GM23248 (cell line): Measurements from ENCODE around the gene NAV3.

ENCODE experiments used
- EZH2 ChIP-seq: fragments of 200-600 bp; sonication (generic); IDR thresholded peaks from 2 replicates; pipeline ENCODE4 v1.6.1; 2018; ENCODE audit warnings: antibody characterized with exemption, mild to moderate bottlenecking; ENCODE audit not compliant: insufficient read depth, poor library complexity, severe bottlenecking
- EZH2phosphoT487 ChIP-seq: fragments of 200-600 bp; sonication (generic); IDR thresholded peaks from 2 replicates; pipeline ENCODE4 v1.6.1; 2018; ENCODE audit warnings: antibody characterized with exemption, moderate library complexity, mild to moderate bottlenecking, low read depth; ENCODE audit not compliant: insufficient read depth

GRCh38 chr12:77918046-77918445 is 87.4 kb downstream of the NAV3 start:
- TF ChIP-seq EZH2 (no peak), EZH2phosphoT487 (no peak)
